Tongue (tissue), 2 donors: Measurements from ENCODE around the gene CD33. TPM values are rescaled to one million over a fixed set of nuclear protein-coding genes. Genes with fewer than 3 reads are reported as not detected.
"Not testable (repeated sequence)": the region's sequence is repeated elsewhere in the genome, so short reads cannot be mapped to it uniquely, and the experiment has no call there.

Experiments
- DNase-seq: peaks from one replicate; pipeline ENCODE4 v3.0.0-alpha.2; 2015
- total RNA-seq: library from RNA; depleted of rRNA; stranded (reverse); fragments of >200 nt; gene quantifications from one replicate; pipeline ENCODE4 v1.2.3, GENCODE V29; 2014

Gene CD33
- total RNA-seq, 1 donor from 2014 or later, result 3.5 TPM

DNA sequence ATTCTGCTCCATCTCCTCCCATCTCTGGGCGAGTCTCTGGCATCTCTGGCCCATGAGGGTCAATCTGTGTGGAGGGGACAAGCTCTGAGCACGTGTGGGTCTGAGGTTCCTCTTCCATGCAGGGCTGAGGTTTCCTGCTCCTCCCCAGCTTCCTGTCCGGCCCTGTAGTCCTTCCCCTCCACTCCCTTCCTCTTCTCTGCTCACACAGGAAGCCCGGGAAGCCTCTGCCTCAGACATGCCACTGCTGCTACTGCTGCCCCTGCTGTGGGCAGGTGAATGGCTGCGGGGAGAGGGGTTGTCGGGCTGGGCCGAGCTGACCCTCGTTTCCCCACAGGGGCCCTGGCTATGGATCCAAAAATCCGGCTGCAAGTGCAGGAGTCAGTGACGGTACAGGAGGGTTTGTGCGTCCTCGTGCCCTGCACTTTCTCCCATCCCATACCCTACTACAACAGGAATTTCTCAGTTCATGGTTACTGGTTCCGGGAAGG is 14.0 kb upstream of the CD33 start:
- not testable (repeated sequence) for DNase-seq

DNA sequence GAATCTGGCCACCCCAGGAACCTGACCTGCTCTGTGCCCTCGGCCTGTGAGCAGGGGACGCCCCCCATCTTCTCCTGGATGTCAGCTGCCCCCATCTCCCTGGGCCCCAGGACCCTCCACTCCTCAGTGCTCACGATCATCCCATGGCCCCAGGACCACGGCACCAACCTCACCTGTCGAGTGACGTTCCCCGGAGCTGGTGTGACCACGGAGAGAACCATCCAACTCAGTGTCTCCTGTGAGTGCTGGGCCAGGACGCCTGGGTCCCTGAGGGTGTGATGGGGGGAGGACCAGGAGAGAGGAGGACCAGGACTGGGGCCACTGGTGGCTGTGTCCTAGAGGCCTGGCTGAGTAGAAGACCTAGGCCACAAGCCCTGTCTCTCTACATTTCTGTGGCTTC is 13.0 kb upstream of the CD33 start:
- DNase-seq, result no peak

DNA sequence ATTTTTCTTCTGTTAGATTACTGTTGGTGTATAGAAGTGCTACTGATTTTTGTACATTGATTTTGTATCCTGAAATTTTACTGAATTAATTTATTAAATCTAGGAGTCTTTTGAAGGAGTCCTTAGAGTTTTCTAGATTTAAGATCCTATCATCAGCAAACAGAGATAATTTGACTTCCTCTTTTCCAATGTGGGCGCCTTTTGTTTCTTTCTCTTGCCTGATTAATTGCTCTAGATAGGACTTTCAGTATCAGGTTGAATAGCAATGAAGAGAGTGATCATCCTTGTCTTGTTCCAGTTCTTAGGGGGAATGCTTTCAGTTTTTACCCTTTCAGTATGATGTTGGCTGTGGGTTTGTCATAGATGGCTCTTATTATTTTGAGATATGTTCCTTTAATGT is 5.6 kb upstream of the CD33 start:
- DNase-seq, result no peak

DNA sequence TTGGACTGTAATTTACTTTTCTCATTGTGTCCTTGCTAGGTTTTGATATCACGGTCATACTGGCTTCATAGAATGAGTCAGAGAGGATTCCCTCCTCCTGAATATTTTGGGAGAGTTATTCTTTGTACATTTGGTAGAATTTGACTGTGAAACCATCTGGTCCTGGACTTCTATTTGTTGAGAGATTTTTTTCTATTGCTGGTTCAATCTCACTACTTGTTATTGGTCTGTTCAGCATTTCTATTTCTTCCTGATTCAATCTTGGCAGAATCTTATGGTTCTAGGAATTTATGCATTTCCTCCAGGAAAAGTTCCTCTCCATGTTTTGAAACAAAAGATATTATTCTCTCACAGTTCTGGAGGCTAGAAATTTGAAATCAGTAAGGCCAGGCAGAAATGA is 4.9 kb upstream of the CD33 start:
- no peak for DNase-seq

DNA sequence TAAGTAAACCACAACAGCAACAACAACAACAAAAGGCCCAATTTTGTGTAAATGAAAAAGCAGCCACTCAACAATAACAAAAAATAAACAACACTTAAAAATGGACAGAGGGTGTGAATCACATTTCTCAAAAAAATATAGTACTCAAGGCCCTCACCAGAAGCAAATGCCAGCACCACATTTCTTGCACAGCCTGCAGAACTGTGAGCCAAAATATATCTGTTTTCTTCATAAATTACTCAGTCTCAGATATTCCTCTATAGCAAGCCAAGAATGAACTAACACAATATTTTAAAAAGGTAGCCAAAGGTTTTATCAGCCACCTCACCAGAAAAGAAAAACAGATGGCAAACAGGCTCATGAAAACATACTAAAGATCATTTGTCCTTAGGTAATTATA is 3.9 kb upstream of the CD33 start:
- DNase-seq, result no peak

DNA sequence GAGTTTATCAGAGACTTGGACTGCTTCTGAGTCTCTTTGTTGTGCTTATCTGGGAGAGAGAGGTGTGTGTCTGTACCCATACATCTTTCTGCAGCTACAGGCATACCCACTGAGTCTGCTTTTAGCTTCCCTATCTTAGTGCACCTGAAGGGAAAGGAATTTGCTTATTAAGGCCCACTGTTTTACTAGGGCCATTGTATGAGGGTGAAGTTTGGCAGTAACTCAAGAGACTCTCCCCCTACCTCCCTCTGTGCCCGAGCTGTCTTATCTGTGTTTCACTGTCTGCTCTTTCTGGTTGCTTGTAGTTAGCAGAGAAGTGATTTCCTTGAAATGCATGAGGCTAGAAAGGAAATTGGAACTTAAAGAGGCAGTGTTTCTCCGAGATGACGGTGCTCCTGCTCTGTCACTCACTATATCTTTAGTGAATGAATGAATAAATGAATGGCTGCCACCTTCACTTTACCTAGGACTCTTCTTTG is 678 bp upstream of the CD33 start:
- DNase-seq, result no peak

DNA sequence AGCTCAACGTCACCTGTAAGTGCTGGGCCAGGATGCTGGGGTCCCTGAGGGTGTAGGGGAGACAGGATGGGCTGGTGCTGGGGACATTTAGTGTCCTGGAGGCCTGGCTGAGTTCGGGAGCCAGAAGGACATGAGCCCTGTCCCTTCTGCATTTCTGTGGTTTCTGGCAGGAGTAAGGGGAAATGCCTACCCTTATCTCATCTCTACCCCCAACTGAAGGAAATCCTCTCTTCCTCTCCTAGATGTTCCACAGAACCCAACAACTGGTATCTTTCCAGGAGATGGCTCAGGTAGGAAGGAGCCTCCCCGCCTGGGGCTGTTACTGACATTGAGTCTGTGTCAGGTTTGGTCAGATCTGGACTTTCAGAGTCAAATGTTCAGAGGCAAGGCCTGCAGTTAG is 1.2 kb downstream of the CD33 start:
- DNase-seq, result no peak

DNA sequence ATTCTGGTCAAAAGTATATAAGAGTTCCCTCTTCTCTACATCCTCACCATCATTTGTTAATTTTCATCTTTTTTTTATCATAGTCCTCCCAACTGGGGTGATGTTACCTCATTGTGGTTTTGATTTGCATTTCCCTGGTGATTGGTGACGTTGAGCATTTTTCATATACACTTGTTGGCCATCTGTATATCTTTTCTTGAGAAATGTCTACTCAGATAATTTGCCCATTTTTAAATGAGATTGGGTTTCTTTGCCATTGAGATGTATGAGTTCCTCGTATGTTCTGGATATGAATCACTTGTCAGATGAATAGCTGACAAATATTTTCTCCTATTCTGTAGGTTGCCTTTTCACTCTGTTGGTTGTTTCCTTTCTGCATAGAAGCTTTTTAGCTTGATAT is 2.4 kb downstream of the CD33 start:
- no peak for DNase-seq

DNA sequence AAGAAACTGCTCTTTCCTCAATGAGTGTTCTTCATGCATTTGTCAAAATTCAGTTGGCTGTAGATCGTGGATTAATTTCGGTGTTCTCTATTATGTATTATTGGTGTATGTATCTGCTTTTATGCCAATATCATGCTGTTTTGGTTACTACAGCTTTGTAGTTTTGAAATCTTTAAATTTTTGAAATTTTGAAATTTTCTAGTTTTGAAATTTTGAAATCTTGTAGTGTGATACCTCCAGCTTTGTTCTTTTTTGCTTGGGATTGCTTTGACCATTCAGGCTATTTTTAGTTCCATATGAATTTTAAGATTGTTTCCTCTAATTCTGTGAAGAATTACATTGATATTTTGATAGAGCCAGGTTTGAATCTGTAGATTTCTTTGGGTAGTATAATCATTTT is 3.1 kb downstream of the CD33 start:
- no peak for DNase-seq

DNA sequence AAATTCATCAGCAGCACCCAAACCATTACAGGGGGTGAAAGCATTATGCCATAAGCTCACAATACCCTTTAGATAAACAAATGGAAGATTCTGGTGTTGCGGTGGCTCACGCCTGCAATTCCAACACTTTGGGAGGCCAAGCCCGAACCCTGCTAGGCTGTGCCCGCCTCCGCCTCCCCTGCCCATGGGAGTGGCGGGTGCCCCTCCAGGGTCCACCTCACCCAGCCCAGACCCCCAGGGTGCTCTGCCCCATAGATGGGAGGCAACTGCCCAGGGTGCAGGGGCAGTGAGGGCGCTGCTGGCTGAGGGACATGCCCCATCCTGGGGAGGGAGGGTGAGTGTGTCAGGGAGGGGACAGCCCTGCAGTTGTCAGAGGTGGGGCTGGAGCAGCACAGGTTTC is 16.0 kb downstream of the CD33 start:
- no peak for DNase-seq

DNA sequence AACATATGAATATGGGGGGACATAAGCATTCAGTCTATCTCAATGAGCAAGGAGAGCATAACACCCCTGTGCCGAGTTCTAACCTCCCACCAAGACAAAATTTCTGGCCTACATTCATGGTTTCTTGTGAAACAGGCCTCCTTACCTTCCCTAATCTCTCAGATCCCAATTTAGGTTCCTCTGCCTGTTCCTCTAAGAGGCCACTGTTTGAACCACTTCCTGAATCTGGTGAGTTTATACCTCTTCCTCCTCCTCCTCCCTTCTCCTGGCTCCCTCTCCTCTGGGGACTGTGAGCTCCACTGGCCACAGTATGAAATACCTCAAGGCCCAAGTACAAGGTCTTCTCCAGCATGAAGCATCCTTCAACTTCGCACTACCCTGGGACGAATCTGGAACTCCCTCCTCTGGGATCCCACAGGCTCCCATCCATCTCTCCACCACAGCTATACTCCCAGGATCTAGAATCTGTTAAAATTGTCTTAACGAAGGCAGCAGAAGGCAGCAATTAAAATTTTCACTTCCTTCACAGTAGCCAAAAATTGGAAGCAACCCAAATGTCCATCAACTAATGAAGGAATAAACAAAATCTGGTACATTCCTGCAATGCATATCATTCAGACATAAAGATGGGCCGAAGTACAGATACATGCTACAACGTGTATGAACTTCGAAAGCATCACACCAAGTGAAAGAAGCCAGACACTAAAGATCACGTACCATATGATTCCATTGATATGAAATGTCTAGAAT is 18.2 kb downstream of the CD33 start:
- no peak for DNase-seq

DNA sequence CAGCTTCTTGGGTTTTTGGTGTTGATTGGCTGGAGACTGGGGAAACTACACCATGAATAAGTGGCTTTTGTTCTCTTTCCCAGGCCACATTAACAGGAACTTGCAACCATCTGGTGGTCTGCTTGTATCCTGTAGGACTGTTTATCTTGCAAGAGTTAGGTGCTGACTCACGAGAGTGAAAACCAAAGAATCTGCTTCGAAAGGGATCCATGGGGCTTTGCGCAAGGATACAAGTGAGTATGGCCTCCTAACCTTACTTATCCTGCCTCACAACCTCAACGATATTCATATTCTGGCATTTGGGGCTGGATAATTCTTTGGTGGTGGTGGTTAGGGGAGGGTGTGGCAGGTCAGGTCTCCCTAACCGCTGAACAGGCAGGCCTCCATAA is 21.3 kb downstream of the CD33 start:
- DNase-seq, result no peak

DNA sequence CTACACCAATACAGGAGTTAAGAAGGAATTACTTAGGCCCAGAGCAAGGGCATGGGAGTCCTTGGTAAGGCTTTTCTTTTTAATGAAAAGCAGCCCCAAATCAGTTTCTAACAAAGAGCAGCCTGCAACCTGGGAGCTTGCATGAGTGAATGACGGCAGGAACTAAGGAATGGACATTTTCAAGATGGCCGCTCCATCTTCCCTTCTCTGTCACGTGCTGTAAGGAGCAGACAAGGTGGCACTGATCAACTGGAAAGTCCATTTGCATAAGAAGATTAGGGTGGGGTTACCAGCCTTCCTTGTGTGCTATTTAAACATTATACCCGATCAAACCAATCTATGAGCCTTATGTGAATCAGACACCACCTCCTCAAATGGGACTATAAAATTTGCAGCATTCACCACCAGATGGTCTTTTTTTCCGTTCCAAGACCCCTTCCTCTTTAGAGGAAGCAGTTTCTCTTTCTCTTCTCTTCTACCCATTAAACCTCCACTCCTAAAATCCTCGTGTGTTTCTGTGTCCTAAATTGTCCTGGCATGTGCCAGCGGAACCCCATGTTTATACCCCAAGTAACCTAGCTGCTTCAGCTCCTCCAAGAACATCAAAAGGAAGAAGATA is 23.2 kb downstream of the CD33 start:
- DNase-seq, result no peak

DNA sequence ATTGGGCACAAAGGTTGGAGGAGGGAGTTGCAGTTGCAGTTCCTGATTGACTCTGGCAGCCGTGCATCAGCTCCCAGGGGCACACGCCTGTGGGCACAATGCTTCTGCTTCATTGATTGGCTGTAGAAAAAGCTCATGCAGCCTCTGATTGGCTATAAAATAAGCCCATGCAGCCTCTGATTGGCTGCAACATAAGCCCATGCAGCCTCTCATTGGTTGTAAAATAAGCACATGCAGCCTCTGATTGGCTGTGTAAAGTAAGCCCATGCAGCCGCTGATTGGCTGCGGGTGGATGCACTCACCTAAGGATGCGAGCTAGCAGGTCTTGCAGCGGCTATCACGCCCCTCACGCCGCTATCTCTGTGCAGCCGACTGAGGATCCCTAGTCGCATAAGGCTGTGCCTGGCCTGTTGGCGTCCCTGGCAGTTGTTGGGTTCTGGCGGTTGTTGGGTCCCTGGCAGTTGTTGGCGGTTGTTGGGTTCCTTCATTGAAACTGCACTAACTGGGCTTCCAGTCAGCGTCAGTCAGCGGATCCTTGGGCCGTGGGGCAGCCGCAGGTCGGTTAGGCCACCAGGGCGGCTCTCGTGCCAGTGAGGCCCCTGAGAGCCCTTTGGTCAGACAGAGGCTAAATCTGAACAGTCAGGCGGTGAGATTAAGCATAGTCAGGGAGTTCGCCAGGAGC is 26.0 kb downstream of the CD33 start, which contains the start of gene SIGLECL1:
Gene SIGLECL1 (plus strand): TSS at position 295 of the 682 bp plus-strand sequence. CDS start 12,993 bp downstream, outside the sequence.
- DNase-seq, result no peak

DNA sequence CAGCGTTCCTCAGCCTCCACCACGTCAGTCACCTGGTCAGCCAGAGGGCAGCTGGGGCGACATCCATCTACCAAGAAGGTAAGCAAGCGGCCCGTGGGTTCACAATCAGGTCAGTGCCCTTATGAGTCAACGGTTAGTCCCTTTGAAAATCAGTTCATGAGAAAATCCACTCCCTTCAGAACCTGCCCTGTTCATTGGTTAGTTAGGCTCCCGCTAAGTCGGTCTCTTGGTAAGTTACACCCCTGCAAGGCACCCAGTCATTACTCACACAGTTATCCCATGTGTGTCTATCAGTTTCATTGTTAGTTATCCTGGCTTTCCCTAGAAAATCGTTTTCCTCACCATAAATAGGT is 26.6 kb downstream of the CD33 start:
- no peak for DNase-seq

DNA sequence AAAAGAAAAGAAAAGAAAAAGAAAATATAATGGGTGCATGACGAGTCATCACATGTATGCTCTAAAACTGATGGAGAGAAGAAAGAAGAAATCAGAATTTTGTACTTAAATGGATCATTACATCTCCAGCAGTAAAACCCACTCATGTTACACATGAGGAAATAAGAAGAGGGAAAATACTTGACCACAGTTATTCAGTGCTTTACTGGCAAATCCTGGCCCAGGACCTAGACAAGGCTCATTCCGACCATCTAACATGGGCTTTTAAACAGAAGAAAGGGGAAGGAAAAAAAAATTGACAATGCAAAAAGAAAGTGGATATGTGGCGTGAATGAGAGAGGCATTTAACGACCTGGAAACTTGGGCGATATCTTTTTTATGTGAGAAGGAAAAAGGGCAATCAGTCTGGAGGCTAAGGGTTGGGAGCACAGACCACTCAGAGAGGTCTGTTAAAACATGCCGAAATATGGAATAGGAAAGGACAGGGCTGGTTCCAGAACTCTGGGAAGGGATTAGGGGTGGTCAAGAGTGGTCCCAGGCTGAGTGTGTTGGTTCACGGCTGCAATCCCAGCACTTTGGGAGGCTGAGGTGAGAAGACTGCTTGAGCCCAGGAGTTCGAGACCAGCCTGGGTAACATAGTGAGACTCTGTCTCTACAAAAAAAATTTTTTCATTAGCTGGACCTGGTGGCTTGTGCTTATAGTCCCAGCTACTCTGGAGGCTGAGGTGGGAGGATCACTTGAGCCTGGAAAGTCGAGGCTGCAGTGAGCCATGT is 27.6 kb downstream of the CD33 start:
- DNase-seq, result no peak

DNA sequence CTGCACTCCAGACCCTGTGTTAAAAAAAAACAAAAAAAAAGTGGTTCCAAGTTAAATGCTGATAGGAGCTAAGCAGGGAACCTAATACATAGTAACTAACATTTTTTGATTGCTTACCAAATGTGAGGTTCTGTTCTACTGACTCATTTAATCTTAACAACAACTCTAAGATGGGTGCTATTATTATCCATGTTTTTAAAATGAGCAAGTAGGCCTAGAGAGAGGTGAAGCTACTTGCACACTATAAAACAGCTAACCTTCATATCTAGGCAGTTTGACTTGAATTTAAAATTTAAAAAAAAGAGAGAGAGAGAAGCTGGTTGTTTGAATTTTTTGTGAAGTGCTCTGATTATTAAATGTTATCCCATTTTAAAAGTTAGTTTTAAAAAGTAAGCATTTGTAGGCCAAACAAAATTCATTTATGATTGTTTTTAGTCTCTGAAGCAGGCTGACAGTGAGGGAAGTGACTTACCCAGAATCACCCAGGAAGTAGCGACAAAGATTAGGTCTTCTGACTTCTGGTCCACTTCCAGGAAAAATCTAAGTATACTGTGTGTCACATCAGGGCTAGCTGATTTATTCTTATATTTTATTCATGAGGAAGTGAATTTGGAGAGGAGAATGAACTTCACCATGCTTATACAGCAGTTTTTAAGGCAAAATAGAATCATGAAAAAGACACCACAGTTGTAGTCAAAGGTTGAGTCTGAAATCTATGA is 28.4 kb downstream of the CD33 start:
- DNase-seq, result no peak

DNA sequence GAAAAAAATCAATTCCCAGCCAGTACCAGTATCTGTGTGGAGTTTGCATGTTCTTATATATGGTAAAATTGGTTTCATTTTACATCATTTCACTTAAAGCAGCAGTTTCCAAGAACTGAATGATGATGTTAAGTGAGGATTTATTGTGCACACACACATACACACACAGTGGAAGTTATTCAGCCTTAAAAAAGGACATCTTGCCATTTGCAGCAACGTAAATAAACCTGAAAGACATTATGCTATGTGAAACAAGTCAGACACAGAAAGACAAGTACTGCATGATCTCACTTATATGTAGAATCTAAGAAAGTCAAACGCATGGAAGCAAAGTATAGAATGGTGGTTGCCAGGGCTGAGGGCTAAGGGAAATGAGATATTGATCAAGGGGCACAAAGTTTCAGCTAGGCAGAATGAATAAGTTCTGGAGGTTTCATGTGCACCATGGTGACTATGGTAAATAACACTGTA is 31.3 kb downstream of the CD33 start:
- no peak for DNase-seq

DNA sequence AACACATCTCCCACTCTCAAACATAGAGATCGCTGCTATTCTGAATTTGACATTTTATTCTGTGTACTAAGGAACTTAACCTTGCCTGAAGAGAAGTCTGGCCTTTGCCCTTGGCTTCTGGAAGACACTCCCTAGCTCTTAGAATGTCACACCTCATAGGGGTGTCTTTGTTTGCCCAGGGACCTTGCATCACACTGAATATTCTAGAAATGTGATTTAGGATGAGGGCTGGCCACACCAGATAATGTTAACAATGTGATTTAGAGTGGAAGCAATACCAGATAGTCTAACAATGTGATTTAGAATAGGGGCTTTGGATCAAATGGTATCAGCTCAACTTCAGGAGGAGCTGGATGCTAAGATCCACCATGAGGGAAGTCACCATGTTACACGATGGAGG is 32.6 kb downstream of the CD33 start:
- DNase-seq, result no peak

DNA sequence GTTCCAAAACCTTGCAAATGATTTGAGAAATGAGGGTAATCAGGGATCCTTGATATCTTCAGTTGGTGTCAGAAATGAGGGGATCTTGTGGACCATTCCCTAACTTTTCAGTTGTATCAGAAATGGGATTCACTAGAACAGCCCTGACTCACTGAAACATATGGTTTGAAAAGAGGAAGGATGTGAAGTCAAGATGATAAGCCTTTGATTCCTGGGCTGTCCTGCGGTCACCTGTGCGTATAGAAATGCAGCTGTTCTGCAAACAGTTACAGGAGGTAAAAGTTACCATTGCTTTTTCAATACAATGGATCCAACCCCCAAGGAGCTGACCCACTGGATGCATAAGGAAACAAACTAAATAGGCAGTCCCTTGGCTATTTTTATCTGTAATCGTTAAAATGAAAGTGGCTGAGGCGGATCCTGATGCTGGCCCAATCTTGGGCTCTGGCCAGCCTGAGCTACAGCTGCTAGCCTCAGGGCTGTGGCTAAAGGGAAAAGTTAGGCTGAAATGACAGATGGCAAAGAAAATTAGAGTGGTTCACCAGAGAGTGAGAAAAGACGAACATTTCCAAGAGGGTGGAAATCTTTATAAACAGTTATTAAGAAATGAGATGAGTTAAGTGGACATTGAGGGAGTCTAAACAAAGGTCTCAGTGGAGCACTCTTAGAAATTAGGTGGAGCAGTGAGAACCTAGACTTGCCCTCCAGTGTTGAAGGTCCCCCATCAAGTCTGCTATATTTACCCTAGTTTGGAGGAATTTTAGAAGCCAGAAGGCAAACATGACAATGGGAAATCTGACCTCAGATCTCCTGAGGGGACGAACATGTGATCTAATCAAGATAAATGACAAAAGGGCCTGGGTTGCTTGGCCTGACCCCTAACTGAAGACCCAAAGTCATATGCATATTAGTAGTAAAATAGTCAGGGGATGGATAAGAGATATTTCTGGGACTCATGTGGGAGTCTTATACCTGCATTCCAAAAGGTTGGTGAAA is 33.6 kb downstream of the CD33 start:
- no peak for DNase-seq
